GM12872 (cell line): ENCODE measurements around the gene LIX1.

Experiments
- TF ChIP-seq, protein P1 (sequence below): IDR thresholded peaks from 3 replicates; pipeline ENCODE4 v1.5.1; 2011; ENCODE audit warnings: low read depth, mild to moderate bottlenecking, low read length, moderate library complexity; ENCODE audit not compliant: insufficient read depth

The LIX1 gene

DNA sequence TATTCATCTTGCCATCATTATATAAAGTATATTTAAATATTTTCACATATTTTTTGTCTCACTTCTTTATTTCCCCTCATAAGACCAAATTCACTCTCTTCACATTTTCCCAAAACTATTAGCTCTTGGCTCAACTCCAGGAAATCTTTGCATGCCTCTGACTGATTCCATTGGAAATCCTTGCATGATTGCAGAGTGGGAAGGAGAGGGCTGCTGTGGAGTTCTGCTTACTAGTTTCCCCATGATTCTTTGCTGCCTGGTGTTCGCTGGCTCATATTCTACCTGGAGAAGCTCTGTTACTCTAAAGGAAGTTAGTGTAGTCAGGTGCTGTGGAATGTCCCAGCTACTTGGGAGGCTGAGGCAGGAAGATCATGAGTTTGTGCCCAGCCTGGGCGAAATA is 41.9 kb downstream of the LIX1 start:
- TF ChIP-seq, protein P1, sequence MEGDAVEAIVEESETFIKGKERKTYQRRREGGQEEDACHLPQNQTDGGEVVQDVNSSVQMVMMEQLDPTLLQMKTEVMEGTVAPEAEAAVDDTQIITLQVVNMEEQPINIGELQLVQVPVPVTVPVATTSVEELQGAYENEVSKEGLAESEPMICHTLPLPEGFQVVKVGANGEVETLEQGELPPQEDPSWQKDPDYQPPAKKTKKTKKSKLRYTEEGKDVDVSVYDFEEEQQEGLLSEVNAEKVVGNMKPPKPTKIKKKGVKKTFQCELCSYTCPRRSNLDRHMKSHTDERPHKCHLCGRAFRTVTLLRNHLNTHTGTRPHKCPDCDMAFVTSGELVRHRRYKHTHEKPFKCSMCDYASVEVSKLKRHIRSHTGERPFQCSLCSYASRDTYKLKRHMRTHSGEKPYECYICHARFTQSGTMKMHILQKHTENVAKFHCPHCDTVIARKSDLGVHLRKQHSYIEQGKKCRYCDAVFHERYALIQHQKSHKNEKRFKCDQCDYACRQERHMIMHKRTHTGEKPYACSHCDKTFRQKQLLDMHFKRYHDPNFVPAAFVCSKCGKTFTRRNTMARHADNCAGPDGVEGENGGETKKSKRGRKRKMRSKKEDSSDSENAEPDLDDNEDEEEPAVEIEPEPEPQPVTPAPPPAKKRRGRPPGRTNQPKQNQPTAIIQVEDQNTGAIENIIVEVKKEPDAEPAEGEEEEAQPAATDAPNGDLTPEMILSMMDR = no peak

DNA sequence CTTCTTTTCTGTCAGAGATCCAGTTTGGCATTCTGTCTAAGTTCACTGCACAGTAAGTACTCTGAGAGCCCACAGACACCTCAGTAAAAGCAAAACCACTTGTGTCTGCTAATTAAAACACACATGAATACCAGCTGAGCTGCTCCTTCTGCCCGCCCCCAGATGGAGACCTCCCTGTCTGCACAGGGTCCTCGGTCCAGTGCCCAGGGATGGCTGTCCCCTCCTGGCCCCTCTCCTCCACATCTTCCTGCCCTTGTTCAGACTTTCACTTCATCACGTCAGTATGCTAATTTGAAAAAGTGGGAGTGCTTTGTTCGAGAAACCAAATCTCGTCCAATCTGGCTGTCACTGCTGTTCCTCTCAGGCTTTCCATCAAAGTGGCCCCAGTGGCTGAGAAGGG is 43.5 kb downstream of the LIX1 start:
- TF ChIP-seq, protein P1 = no peak

DNA sequence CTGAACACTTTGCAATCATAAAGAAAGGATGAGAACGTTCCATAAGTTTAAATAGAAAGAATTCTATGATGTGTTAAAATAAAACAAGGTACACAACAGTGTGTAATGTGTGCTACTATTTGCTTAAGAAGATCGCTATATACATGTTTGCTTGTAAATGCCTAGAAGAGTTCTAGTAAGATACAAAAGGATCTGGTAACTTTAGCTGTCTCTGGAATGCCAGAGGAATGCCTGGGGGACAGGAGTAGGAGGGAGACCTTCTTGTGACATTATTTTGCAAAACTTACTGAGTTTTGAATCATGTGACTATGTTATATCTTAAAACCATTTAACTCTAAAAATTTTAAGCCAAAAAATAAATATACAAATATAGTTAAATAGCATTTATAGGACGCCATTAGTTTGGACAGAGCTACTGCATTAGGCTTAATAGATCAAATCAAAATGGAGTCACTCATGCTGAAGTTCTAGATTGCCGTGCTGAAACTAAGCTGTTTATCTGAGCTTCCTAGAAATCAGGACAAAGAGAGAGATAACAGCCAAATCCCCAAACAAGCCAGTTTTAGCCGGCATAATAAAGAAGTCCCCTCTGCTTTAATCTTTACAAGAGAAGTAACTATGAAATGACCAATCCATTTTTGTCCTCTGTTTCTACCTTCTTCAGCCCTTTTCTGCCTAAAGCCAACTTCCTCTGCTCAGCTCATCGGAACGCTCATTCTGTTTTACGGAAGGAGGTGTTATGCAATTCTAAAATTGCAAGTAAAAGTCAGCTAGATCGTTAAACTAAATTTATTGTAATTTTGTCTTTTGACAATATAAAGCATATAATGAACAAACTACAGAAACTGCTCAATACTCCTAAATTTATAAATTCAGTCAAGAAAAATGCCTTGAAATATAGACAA is 44.8 kb downstream of the LIX1 start:
- TF ChIP-seq, protein P1 = no peak

DNA sequence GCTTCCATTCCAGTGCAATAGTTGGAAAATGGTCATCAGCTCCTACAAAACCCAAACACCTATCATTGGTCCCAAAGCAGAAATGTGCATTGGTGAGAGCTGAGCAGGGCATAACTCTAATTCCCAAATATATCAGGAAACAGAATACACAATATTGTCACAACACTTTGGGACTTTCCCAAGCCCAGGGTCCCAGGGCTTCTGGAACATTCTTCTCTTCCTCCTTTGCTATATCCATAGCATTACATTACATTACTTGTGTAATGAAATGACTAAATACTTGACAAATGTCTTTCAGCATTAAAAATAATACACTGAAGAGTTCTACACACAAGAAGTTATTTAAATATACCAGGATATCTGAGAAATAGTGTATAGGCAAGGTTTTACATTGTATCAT is 45.6 kb downstream of the LIX1 start:
- TF ChIP-seq, protein P1 = no peak

DNA sequence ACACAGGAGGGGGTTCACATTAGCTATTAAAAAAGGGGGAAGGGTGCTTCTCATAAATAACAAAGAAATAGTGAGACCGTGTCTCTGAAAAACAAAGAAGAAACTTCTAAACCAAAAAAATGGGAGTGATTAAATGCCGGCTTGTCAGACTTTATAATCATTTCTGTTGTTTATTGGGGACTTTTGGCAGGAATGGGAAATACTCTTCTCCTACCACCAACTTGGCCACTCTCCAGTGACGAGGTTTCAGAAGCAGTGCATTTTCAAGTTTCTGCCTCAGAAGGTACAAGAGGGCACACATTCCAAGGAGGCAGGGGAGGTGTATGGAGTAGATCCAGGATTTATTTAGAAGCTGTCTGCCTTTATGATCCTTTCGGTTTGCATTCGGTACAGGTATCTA is 46.2 kb downstream of the LIX1 start:
- TF ChIP-seq, protein P1 = no peak

DNA sequence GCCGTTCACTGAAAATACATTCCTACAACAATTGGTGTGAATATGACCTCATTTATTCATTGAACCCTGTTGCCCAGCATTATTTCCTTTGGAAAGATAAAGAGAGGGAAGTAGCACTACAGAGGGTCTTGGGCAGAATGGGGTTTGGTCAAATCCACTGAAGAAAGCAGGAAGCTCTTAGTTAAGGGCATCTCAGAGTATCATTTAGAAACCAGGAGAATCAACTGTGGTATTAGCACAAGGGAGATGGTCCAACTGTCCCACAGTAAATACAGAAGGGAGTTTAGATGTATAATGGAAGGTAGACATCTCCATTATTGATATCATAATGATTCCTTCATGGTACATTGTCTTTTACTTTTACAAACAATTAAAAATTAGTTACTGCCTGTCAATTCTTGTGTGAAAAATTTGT is 47.1 kb downstream of the LIX1 start:
- TF ChIP-seq, protein P1 = no peak

DNA sequence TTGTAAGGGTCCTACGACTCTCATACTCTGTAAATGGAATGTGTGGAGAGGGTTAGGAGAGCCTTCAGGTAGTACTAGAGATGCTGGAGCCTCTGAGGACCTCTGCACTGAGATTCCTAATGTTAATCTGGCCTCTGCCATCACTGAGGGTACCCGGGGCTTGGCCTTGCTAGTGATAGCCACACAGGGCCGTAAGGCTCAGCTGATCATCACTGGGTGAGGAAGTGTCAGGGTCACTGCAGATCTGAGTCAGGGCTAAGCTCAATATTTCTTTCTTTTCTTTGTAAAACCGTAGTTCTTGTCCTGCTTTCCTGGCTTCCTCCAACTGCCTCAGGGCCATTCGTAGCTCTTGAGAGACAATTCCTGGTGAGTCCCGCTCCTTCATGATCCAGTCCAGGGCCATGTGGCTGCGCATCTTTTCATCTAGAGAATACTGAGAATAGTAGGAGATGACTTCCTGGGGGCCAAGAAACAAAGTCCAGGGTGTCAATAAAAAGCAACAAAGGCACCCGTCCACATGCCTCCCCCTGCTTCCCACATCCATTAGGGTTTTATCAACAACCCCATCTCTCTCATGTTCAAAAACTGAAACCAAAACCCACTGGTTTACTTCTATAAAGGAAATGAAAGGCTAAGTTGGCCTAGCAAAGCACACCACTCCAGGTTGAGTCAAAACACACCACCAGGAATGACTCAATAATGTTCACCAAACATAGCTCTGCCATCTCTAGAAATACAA is 47.7 kb downstream of the LIX1 start:
- TF ChIP-seq, protein P1 = no peak
